ENCODE measurements around the gene MAP4K3.

DNA sequence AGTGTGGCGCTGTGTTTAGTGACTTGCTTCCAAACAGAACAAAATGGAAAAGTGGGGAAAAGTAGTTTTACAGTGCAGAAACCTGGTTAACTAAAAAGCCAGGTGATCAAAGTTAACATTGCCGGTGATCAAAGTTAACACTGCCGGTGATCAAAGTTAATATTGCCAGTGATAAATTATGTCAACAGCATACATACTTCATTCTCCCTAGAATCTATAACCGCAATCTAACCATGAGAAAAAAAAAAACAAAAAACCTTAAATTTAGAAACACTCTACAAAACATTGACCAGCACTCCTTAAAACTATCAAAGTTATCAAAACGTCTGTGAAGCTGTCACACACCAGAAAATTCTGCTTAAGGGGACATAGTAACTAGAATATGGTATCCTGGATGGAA, 18.6 kb downstream of the MAP4K3 start:
- TF ChIP-seq, protein P1, sequence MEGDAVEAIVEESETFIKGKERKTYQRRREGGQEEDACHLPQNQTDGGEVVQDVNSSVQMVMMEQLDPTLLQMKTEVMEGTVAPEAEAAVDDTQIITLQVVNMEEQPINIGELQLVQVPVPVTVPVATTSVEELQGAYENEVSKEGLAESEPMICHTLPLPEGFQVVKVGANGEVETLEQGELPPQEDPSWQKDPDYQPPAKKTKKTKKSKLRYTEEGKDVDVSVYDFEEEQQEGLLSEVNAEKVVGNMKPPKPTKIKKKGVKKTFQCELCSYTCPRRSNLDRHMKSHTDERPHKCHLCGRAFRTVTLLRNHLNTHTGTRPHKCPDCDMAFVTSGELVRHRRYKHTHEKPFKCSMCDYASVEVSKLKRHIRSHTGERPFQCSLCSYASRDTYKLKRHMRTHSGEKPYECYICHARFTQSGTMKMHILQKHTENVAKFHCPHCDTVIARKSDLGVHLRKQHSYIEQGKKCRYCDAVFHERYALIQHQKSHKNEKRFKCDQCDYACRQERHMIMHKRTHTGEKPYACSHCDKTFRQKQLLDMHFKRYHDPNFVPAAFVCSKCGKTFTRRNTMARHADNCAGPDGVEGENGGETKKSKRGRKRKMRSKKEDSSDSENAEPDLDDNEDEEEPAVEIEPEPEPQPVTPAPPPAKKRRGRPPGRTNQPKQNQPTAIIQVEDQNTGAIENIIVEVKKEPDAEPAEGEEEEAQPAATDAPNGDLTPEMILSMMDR (IDR thresholded peaks at IDR 0.05; ENCODE audit: low read depth, low read length): no peak
- TF ChIP-seq POLR2A (IDR thresholded peaks at IDR 0.05; ENCODE audit: extremely low read depth, insufficient read length): no peak
- TF ChIP-seq, protein P2, sequence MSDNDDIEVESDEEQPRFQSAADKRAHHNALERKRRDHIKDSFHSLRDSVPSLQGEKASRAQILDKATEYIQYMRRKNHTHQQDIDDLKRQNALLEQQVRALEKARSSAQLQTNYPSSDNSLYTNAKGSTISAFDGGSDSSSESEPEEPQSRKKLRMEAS (IDR thresholded peaks at IDR 0.05; ENCODE audit: low read depth, low read length): no peak
- TF ChIP-seq MYC (IDR thresholded peaks at IDR 0.05; ENCODE audit: low read depth, low read length): no peak
